Ishikawa (cell line): ENCODE results near the gene KIAA1217.

Experiments used
- CEBPB ChIP-seq: IDR thresholded peaks from 2 replicates; pipeline ENCODE4 v1.6.1; 2012
- CREB1 ChIP-seq: IDR thresholded peaks from 2 replicates; pipeline ENCODE4 v1.6.1; 2012; ENCODE audit warnings: low read depth
- EGR1 ChIP-seq: IDR thresholded peaks from 2 replicates; pipeline ENCODE4 v1.6.1; 2012
- EP300 ChIP-seq: IDR thresholded peaks from 2 replicates; pipeline ENCODE4 v1.6.1; 2012; ENCODE audit warnings: borderline replicate concordance
- NFIC ChIP-seq: IDR thresholded peaks from 2 replicates; pipeline ENCODE4 v1.6.1; 2012
- REST ChIP-seq: IDR thresholded peaks from 2 replicates; pipeline ENCODE4 v1.6.1; 2012; ENCODE audit warnings: low read depth, mild to moderate bottlenecking
- TAF1 ChIP-seq: IDR thresholded peaks from 2 replicates; pipeline ENCODE4 v1.6.1; 2012; ENCODE audit warnings: low read depth, mild to moderate bottlenecking
- YY1 ChIP-seq: IDR thresholded peaks from 2 replicates; pipeline ENCODE4 v1.6.1; 2012; ENCODE audit warnings: low read depth
- TF ChIP-seq, protein P1 (sequence below): IDR thresholded peaks from 2 replicates; pipeline ENCODE4 v1.6.1; 2012

GRCh38 chr10:24396396-24396795 is 187.5 kb downstream of the KIAA1217 start:
- TF ChIP-seq, protein P1, sequence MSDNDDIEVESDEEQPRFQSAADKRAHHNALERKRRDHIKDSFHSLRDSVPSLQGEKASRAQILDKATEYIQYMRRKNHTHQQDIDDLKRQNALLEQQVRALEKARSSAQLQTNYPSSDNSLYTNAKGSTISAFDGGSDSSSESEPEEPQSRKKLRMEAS: no peak
- no peak for TF ChIP-seq CREB1
- no peak for TF ChIP-seq EGR1
- TF ChIP-seq YY1: no peak
- TF ChIP-seq REST: no peak
- TF ChIP-seq NFIC: no peak
- TF ChIP-seq CEBPB: no peak
- TF ChIP-seq EP300: no peak
- no peak for TF ChIP-seq TAF1
